OCI-LY1 (cell line): Measurements from ENCODE around the gene ANXA3.

ENCODE experiments used
- CTCF ChIP-seq: fragments of 200-600 bp; sonication (generic), shearing (Covaris generic); IDR thresholded peaks from 2 replicates; pipeline ENCODE4 v1.5.1; 2017; ENCODE audit warnings: mild to moderate bottlenecking, antibody characterized with exemption, low read length, moderate library complexity, mixed read lengths
- EZH2 ChIP-seq: fragments of 200-600 bp; sonication (generic), shearing (Covaris generic); IDR thresholded peaks from 2 replicates; pipeline ENCODE4 v1.8.0; 2017; ENCODE audit warnings: borderline replicate concordance, mixed run types, mild to moderate bottlenecking, antibody characterized with exemption, low read length, moderate library complexity, mixed read lengths

DNA sequence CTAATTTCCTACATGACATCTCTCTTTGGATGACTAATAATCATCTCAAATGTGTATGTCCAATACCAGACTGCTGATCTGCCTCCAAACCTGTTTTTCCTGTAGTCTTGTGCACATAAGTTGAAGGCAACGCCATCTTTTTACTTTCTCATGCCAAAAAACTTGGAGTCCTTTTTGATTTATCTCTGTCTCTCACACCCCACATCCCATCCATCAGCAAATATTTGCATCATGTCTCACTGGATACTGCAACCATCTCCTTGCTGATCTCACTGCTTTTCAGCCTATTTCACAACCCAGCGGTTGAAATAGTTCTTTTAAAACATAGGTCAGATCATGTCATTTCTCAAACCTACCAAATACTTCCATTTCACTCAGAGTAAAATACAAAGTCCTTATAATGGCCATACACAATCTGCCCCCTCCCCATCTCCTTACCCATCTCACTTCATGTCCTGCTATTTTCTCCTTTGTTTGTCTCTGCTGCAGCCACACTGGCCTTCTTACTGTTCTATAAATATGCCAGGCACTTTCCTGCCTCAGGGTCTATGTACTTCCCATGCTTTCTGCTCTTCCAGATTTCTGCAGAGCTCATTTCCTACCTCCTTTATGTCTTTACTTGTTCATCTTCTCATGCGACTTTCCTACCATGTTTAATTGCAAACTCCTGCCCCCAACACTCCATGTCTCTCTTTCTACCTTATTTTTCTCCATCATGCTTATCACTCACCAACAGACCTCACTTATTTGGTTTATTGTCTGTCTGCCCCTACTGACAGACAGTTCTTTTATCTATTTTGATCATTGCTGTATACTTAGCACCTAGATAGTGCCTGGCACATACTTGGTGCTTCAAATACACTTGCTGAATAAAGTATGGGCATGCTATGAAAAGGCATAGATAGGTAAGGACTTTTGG, 98.8 kb downstream of the ANXA3 start:
- TF ChIP-seq CTCF (no peak), EZH2 (no peak)
